Endothelial cell of umbilical vein (primary cell): ENCODE measurements around the gene ANO7. TPM values are rescaled to one million over a fixed set of nuclear protein-coding genes. Genes with fewer than 3 reads are reported as not detected.

ENCODE experiments used
- BruUV-seq: library from RNA; stranded (reverse); fragments of 400-500 nt; replicated peaks from 2 replicates; lab custom pipeline; 2021; lab: Mats Ljungman, UMichigan
- CTCF ChIA-PET: fragments of 300-600, 350-600 bp; sonication (Branson Sonifier 250); formaldehyde crosslinking; loops from one replicate; lab custom pipeline; 2021; ENCODE audit warnings: antibody characterized with exemption, inconsistent platforms; lab: Charles Lee
- POLR2A ChIA-PET: fragments of 300-600, 350-600 bp; sonication (Branson Sonifier 250); formaldehyde crosslinking; loops from one replicate; lab custom pipeline; 2021; ENCODE audit warnings: antibody characterized with exemption, inconsistent platforms; lab: Charles Lee
- DNase-seq: peaks from one replicate; pipeline ENCODE4 v3.0.0-alpha.2; 2011; ENCODE audit warnings: low read depth, low spot score
- FAIRE-seq: peaks from 2 replicates; lab custom pipeline; 2011; peaks lifted over from hg19 to GRCh38; lab: Jason Lieb, UNC
- H2AFZ ChIP-seq: 2 replicates; pipeline ENCODE4 v1.6.0; 2012; ENCODE audit warnings: low read depth, low read length, control low read depth, inconsistent platforms
- H3K27ac ChIP-seq: 2 replicates; pipeline ENCODE4 v1.5.1; 2011; ENCODE audit warnings: low read depth, mild to moderate bottlenecking, control low read depth, low read length, moderate library complexity; ENCODE audit not compliant: insufficient read depth
- H3K27me3 ChIP-seq, 2 experiments: 2 replicates each; pipeline versions ENCODE4 v1.6.0 to v1.6.1; 2011; ENCODE audit warnings: low read length in 2 of 2, mixed read lengths in 1 of 2; ENCODE audit not compliant: control insufficient read depth in 2 of 2, insufficient read depth in 2 of 2
- H3K36me3 ChIP-seq, 2 experiments: 2 replicates in 1 of 2; 3 replicates in 1 of 2; pipeline ENCODE4 v1.5.1; 2011; ENCODE audit warnings: low read length in 2 of 2, mild to moderate bottlenecking in 1 of 2, moderate library complexity in 1 of 2; ENCODE audit not compliant: control insufficient read depth in 2 of 2, insufficient read depth in 2 of 2; ENCODE audit errors: extremely low read depth in 1 of 2
- H3K4me1 ChIP-seq: 3 replicates; pipeline ENCODE4 v1.5.1; 2011; ENCODE audit warnings: mild to moderate bottlenecking, low read length; ENCODE audit not compliant: control insufficient read depth, insufficient read depth; ENCODE audit errors: extremely low read depth
- H3K4me2 ChIP-seq: 2 replicates; pipeline ENCODE4 v1.6.1; 2011; ENCODE audit warnings: low read length, control low read depth, mixed read lengths; ENCODE audit not compliant: insufficient read depth
- H3K4me3 ChIP-seq, 3 experiments: fragments of 200-600 bp in 1 of 3; sonication (generic), shearing (Covaris generic) in 1 of 3; replicated peaks in 1 of 3; 2 replicates each; pipeline ENCODE4 v1.5.1; 2011 to 2016; ENCODE audit warnings: control low read depth in 3 of 3, low read length in 3 of 3, mild to moderate bottlenecking in 2 of 3, inconsistent platforms in 1 of 3, low read depth in 1 of 3, moderate library complexity in 1 of 3; ENCODE audit not compliant: insufficient read depth in 1 of 3
- H3K79me2 ChIP-seq: 2 replicates; pipeline ENCODE4 v1.6.0; 2012; ENCODE audit warnings: low read length, inconsistent platforms; ENCODE audit not compliant: control insufficient read depth, insufficient read depth
- H3K9ac ChIP-seq: replicated peaks from 2 replicates; pipeline ENCODE3; 2011; ENCODE audit warnings: low read length, control low read depth; ENCODE audit not compliant: insufficient read depth; ENCODE audit errors: extremely low read depth
- H3K9me1 ChIP-seq: replicated peaks from 3 replicates; pipeline ENCODE4 v1.6.0; 2011; ENCODE audit warnings: mild to moderate bottlenecking, low read length; ENCODE audit not compliant: control insufficient read depth, insufficient read depth; ENCODE audit errors: extremely low read depth
- H3K9me3 ChIP-seq: replicated peaks from 2 replicates; pipeline ENCODE4 v1.5.1; 2012; ENCODE audit warnings: low read length, inconsistent platforms; ENCODE audit not compliant: control insufficient read depth, insufficient read depth
- H4K20me1 ChIP-seq: replicated peaks from 2 replicates; pipeline ENCODE3; 2011; ENCODE audit warnings: mild to moderate bottlenecking, low read length; ENCODE audit not compliant: control insufficient read depth, insufficient read depth; ENCODE audit errors: extremely low read depth
- CTCF ChIP-seq, 2 donors: IDR thresholded peaks; 1 replicate in 1 of 2; 2 replicates in 1 of 2; pipeline ENCODE4 v1.5.1; 2011; ENCODE audit warnings: low read length in 2 of 2, mild to moderate bottlenecking in 2 of 2, moderate library complexity in 2 of 2, control low read depth in 1 of 2, inconsistent platforms in 1 of 2, low read depth in 1 of 2; ENCODE audit not compliant: insufficient read depth in 1 of 2; ENCODE audit errors: extremely low read depth in 1 of 2
- EZH2 ChIP-seq: IDR thresholded peaks from 2 replicates; pipeline ENCODE4 v1.6.1; 2012; ENCODE audit warnings: borderline replicate concordance, low read depth, mild to moderate bottlenecking, moderate library complexity, low read length, inconsistent platforms; ENCODE audit not compliant: severe bottlenecking
- FOS ChIP-seq: IDR thresholded peaks from 2 replicates; pipeline ENCODE4 v1.6.1; 2011; ENCODE audit warnings: mild to moderate bottlenecking, low read length, moderate library complexity, borderline replicate concordance; ENCODE audit not compliant: insufficient read depth
- GATA2 ChIP-seq: IDR thresholded peaks from 2 replicates; pipeline ENCODE4 v1.7.0; 2011; ENCODE audit warnings: low read depth, mild to moderate bottlenecking, moderate library complexity, mixed read lengths, low read length; ENCODE audit not compliant: insufficient read length, insufficient read depth
- JUN ChIP-seq: IDR thresholded peaks from 2 replicates; pipeline ENCODE4 v1.6.1; 2011; ENCODE audit warnings: borderline replicate concordance, low read depth; ENCODE audit not compliant: insufficient read length, insufficient read depth
- MAX ChIP-seq: IDR thresholded peaks from 2 replicates; pipeline ENCODE4 v1.6.1; 2011; ENCODE audit not compliant: insufficient read depth, insufficient read length
- MYC ChIP-seq: IDR thresholded peaks from one replicate; pipeline ENCODE4 v1.6.1; 2011; ENCODE audit warnings: mild to moderate bottlenecking, low read depth, low read length
- POLR2A ChIP-seq: IDR thresholded peaks from 2 replicates; pipeline ENCODE4 v1.6.1; 2012; ENCODE audit warnings: low read depth, mild to moderate bottlenecking, control low read depth, low read length
- POLR2AphosphoS5 ChIP-seq: IDR thresholded peaks from 2 replicates; pipeline ENCODE4 v1.6.1; 2012; ENCODE audit warnings: low read depth, mild to moderate bottlenecking, control low read depth, low read length, moderate library complexity; ENCODE audit not compliant: insufficient read depth
- dilution Hi-C: fragments of 300-500 bp; cut with MboI; formaldehyde crosslinking; loops from one replicate; pipeline ENCODE4 v1.15.0; 2019; ENCODE audit warnings: low sequenced_read_pairs; ENCODE audit not compliant: extremely low pct_ligation_motif_present
- intact Hi-C: fragments of 100-400 bp; cut with micrococcal nuclease; formaldehyde crosslinking; loops from one replicate; pipeline ENCODE4 v1.10.0; 2022
- polyA plus RNA-seq, 4 experiments: library from polyadenylated mRNA; depleted of rRNA in 3 of 4; stranded (reverse) in 3 of 4; unstranded in 1 of 4; fragments of >200 nt; gene quantifications; 2 replicates each; pipeline versions ENCODE4 v1.2.1 to v1.2.3, GENCODE V29; 2011 to 2012; ENCODE audit warnings: missing spikeins in 1 of 4
- total RNA-seq: library from RNA; stranded (reverse); gene quantifications from 2 replicates; pipeline ENCODE4 v1.2.3, GENCODE V29; 2021

Gene ANO7
- total and polyA plus RNA-seq, 2 donors (not counting 3 experiments of a cell fraction or from before 2014, with no cell fraction given), result 0.81 to 2.5 TPM

GRCh38 chr2:241249654-241250053, 61.2 kb downstream of the ANO7 start:
- Histone ChIP-seq H3K9me3 (no peaks in the 10 kb centered on the region), H3K9me1 (no peaks in the 10 kb centered on the region), H3K9ac (no peak overlapping the region), H3K27ac (no peak overlapping the region), H3K27me3 (no peaks in the 10 kb centered on the region), H2AFZ (no peak overlapping the region), H3K79me2 (peaks cover 2% of the 10 kb centered on the region), H4K20me1 (no peaks in the 10 kb centered on the region), H3K4me2 (no peak overlapping the region), H3K4me1 (no peaks in the 10 kb centered on the region), H3K4me3 (no peak overlapping the region), H3K36me3 (peaks cover 39 to 79% of the 10 kb centered on the region in 2 experiments)
- intact Hi-C loops (no loop called here), dilution Hi-C loops (no loop called here)
- DNase-seq, result no peak
- ChIA-PET POLR2A (no interaction called here), CTCF (no interaction called here)
- no TSS peak for BruUV-seq
- TF ChIP-seq POLR2A, result no peak
- TF ChIP-seq JUN, result no peak
- TF ChIP-seq MAX, result no peak
- TF ChIP-seq EZH2, result no peak
- no peak for TF ChIP-seq FOS
- TF ChIP-seq POLR2AphosphoS5, result no peak
- no peak for TF ChIP-seq MYC
- TF ChIP-seq GATA2, result no peak
- TF ChIP-seq CTCF (IDR thresholded peaks at IDR 0.05; ENCODE audit: extremely low read depth in 1 of 2, insufficient read depth in 1 of 2, low read depth in 1 of 2, low read length in 2 of 2), result no peak
- FAIRE-seq, result no peak
